SK-MEL-5 (cell line): ENCODE data around the gene PDLIM4. TPM values are rescaled to one million over a fixed set of nuclear protein-coding genes. Genes with fewer than 3 reads are reported as not detected.

ENCODE experiments used
- DNase-seq: peaks from one replicate; pipeline ENCODE4 v3.0.0-alpha.2; 2016; ENCODE audit warnings: low read depth, low spot score
- in situ Hi-C: cut with HindIII; loops from 2 replicates; pipeline ENCODE4 v1.10.0; 2016; ENCODE audit warnings: low sequenced_read_pairs, high pct_unique_total_duplicates, low pct_unique_long_range_greater_than_20kb
- total RNA-seq: library from RNA; depleted of rRNA; stranded (reverse); fragments of >200 nt; shearing (Covaris generic); gene quantifications from 2 replicates; pipeline ENCODE4 v1.2.3, GENCODE V29; 2014

The PDLIM4 gene
- total RNA-seq, 1 experiment from 2014 or later: 1.8 TPM

- in situ Hi-C loops: no loop called here
These were observed 32.8 kb upstream of the PDLIM4 start for GRCh38 chr5:132224716-132225115.

DNA sequence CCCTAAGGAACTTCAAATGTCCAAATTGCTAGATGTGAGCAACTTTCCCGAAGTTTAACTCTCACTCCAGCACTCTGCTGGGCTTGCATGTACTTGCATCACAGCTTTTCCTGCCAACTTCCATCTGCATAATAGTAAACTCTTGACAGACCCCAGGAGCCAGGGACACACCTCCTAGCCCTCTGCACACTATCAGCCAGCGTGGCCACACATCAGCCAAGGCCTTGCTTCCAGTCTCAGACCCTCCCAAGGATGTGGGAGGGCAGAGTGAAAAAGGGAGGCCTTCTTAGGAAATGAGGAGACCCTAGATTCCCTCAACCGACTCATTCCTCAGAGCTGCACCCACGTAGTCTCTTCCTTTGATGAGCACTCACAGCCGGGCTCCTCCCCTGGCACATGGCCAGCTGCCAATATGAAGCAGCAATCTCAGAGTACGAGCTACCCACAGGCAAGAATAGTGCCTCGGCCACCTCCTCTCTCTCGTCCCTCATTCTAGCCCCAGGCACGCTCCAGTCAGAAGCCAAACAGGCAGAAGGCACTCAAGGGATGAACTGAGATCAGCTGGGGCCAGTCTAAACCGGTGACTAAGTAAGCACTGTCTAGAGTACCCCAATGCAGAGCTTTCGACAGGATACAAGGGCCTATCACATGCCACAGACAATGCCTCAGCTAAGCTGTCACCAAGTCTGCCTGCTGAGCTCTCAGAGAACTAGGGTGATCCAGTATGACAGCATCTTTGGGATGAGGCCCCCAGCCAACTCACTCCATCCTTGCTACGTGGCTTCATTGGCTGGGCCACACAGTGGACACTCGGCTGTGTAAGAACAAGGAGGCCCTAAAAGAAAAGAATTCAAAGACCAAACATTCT is 32.1 kb upstream of the PDLIM4 start:
- in situ Hi-C loops: no loop called here
- DNase-seq: no peak

More at GRCh38 chr5:132224716-132225115, 32.8 kb upstream of the PDLIM4 start:
- no peak for DNase-seq

DNA sequence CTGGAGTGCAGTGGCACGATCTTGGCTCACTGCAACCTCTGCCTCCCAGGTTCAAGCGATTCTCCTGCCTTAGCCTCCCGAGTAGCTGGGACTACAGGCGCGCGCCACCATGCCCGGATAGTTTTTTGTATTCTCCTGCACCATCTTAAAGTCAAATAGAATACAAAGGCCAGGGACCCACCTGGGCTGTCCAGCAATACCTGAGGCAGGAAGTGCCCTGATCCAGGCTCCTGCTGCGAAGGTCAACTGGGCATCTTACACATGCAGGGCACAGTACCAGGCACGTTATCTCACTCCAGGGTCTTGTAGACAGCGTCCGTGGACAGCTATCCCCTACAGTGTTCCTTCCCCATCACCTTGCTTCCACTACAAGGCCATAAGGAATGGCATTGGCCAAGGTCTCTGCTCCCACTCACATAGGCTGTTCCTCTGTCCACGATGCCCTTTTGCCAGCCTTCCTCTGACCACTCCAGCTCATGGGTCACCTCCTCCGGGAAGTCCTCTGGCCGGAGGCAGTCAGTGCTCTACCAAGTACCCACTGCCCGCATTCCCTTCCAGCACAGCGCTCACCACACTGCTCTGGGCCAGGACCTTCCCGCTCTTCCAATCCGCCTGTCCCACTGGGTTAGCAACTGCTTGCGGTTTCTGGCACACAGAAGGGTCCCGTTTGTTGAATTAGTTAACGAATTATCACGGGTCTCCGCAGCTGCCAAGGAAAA is 30.8 kb upstream of the PDLIM4 start:
- DNase-seq: no peak
- in situ Hi-C loops: no loop called here

DNA sequence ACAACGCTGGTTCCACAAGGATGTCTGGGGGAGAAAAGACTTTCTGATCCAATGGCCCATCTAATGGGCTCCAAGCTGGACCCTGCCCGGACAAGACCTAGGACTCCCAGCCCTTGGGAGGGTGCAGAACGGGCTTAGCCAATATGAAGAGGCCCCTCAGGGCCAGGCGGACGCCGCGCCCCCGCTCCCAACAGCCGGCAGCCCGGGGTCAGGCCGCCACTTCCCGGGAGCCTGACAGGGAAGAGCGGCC is 30.3 kb upstream of the PDLIM4 start:
- in situ Hi-C loops: no loop called here
- no peak for DNase-seq

DNA sequence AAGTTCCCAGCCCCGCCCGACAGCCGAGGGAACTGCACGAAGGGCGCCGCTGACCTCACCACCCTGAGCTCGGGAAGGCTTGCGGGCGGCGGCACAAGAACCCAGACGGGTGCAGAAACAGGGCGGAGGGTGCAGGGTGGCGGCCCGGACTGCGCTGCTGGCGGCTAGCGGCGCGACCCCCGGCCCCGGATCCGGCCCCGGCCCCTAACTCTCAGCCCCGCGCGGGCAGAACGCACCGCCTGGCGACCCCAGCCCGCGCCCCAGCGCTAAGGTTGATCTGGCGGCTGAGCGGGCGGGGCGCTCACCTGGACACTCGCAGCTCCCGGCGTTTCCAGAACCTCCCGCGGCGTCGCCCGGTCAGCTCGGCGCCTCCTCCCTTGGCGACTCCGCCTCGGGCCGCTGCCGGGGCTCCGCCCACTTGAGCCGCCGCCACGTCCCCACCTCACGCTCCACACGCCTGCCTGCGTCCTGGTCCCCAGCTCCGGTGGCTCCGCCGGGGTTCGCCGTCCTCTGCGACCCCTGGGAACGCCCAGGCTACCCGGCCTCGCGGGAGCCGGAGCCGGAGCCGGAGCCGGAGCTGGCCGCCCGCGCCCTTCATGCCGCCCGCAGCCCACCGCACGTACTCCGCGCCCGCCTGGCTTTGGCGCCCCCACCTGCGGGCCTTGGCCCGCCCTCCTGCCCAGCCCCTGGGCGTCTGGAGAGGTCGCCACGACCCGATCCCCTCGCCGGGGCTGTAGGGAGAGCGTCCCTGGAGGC is 29.8 kb upstream of the PDLIM4 start, which contains the start of gene P4HA2:
Gene P4HA2 (minus strand): TSS at position 369 of the 756 bp plus-strand sequence. CDS start 9,227 bp downstream, outside the sequence.
- peak; percentile 65 for DNase-seq
- in situ Hi-C loops: no loop called here

DNA sequence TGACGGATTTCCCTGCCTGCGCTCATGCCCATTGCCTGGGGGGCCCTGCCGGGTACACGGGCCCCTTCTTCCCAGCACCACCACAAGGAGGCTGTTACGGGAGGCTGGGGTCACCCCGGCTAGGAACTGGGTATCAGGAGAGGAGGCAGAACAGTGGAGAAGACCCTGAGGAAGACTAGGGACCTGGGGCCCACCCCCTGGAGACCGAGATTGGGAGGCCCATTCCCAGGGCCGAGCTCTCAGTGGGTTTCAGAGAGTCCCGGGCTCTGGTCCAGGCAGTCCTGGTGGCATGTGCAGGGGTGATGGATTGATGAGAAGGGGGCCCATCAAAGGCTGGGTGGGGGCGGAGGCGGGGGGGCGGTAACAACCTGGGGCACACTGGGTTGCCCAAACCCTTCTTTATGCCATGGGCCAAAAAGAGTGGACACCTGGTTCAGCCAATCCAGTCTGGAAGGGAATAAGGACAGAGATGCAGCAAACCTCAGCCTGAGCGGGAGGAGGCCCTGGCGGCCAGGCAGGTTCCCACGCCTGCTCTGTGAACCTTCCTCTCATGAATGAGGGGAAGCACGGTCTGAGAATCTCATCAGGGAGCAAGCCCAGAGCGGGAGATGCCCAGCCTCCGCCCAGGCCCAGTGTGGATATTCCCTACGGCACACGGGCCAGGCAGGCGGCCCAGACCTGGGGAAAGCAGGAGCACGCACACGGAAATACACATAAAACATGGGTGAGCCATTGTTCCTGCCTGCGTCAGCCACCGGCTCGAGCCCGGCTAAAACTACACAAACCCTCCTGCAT is 29.1 kb upstream of the PDLIM4 start:
- in situ Hi-C loops: no loop called here
- no peak for DNase-seq

DNA sequence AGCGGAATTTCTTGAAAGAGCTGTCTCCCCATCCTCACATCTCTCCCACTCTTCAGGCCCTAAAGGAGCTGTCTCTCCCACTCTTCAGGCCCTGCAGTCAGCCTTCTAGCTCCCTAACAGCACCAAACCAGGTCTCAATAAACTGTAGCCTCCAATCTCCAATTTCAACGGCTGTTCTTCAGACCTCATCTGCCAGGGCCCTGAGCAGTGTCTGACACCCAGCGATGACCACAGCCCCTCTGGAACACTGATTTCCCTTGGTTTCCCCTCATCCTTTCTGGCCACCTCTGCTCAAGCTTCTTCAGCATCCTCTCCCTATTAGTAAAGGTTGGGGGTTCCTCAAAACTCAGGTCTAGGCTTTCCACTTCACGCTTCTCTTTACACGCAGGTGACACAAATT is 28.3 kb upstream of the PDLIM4 start:
- no peak for DNase-seq
- in situ Hi-C loops: no loop called here

GRCh38 chr5:132230871-132231270 is 26.6 kb upstream of the PDLIM4 start:
- in situ Hi-C loops: no loop called here
- no peak for DNase-seq

DNA sequence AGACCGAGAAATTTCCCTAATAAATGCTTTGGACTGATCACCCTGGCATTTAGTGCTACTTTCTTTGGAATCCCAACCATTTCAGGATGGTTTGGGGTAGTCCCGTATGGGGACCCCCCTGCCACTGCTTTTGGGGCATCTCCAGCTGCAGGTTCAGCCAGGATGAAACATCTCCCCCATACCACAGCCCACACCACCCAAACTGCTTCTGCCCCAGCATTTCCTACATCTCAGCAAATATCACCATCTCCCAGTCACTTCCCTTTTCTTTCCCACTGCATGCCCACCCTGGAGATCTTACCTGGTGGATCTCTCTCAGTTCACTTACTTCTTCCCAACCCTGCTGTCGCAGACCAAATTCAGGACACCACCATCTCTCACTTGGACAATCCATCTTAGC is 25.0 kb upstream of the PDLIM4 start:
- no peak for DNase-seq
- in situ Hi-C loops: no loop called here

GRCh38 chr5:132233081-132233480 is 24.4 kb upstream of the PDLIM4 start:
- in situ Hi-C loops: no loop called here
- no peak for DNase-seq

GRCh38 chr5:132233811-132234683 is 23.4 kb upstream of the PDLIM4 start:
- in situ Hi-C loops: no loop called here
- no peak for DNase-seq

- in situ Hi-C loops: no loop called here
- no peak for DNase-seq
These were observed 22.8 kb upstream of the PDLIM4 start for GRCh38 chr5:132234684-132235062.

DNA sequence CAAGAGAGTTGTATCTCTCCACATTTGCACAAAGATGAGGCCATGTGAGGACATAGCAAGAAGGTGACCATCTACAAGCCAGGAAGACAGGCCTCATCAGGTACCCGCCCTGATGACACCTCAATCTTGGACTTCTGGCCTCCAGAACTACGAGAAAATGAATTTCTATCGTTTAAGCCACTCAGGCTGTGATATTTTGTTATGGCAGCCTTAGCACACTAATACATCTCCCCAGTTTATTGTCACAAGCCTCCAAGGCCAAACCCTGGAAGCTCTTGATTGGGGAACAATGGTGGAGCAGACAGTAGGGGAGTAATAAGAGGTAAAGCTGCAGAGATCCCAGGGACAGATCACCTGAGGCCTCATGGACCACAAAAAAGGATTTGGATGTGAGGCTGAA is 22.2 kb upstream of the PDLIM4 start:
- in situ Hi-C loops: no loop called here
- no peak for DNase-seq

GRCh38 chr5:132237141-132237540 is 20.4 kb upstream of the PDLIM4 start:
- DNase-seq: no peak
- in situ Hi-C loops: no loop called here

DNA sequence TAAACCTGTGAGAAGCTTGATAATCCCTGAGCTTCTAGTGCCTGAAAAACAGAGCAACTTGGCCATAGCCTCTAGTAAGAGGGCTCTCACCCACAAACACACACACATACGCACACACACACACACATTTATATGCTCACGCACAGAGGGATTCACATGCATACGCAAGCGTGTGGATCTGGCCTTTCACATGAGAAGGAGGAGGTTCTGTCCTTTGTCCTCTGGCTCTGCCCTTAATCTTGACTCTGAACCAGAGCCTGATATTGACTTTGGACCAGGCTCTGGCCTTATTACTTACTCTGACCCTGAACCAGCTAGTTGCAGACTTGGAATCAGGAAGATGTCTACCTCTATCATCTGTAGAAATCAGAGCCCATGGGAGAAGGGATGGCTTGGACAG is 19.8 kb upstream of the PDLIM4 start:
- DNase-seq: no peak

DNA sequence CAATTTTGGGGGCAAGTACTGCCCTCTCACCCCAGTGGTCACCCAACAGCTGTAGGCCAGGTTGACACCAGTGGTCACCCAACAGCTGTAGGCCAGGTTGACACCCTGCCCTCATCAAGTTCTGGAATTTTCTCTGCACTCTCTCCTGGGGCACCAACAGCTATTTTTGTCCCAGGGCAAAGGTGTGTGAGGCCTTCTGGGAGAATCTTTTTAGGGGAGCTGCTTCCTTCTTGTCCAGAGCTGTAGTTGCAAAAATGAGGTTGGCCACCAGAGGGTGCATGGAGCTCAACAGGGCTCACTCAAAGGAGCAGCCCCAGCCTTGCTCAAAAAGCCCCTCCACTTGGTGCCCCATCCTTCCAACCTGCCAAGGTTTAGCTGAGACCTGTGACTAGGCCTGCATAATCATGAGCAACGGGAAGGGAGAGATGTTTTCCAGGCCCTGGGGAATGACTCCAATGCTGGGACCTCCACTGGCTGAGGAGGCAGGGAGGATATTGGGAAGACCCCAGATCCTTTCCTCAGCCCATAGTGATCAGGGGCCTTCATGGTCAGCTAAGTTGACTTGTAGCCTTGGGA is 19.2 kb upstream of the PDLIM4 start:
- in situ Hi-C loops: no loop called here
- DNase-seq: peak; percentile 71

More for the DNA sequence above, 19.8 kb upstream of the PDLIM4 start:
- in situ Hi-C loops: no loop called here
